Coronary artery (tissue), 2 donors: ENCODE results near the gene CORO2B.

Source experiments
- DNase-seq: peaks from one replicate; pipeline ENCODE4 v3.0.0-alpha.2; 2017; ENCODE audit warnings: low spot score
- H3K27ac ChIP-seq, 2 donors: fragments of 200-600 bp; sonication (generic); one replicate each; pipeline ENCODE4 v1.5.1; 2016 to 2019
- H3K4me3 ChIP-seq: fragments of 200-600 bp; sonication (generic); 2 replicates; pipeline ENCODE4 v1.5.1; 2016; ENCODE audit warnings: mild to moderate bottlenecking, moderate library complexity
- TF ChIP-seq, protein P1 (sequence below): fragments of 200-600 bp; sonication (generic); IDR thresholded peaks from one replicate; pipeline ENCODE4 v1.5.1; 2019; ENCODE audit warnings: antibody characterized with exemption

The CORO2B gene

DNA sequence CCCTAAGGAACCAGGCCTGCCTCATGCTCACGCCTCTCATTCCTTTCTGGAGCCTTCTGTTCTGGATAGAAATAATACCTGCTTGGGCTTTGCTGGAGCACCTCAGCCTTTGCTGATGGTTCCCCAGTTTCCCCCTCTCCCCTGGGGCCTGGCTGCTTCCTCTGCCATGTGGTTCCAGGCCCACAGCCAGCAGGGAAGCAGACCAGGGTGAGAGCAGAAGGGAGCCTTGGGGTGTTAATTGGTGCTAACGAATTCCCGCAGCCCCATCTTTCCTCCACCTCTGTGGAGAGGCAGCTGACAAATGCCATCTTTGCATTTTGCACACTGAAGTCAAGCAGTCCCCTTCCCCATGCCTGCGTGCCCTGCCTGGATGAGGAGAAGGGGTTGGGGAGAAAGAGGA is 13.1 kb upstream of the CORO2B start:
- DNase-seq: no peak
- H3K4me3 ChIP-seq: no peak overlapping the region
- TF ChIP-seq, protein P1, sequence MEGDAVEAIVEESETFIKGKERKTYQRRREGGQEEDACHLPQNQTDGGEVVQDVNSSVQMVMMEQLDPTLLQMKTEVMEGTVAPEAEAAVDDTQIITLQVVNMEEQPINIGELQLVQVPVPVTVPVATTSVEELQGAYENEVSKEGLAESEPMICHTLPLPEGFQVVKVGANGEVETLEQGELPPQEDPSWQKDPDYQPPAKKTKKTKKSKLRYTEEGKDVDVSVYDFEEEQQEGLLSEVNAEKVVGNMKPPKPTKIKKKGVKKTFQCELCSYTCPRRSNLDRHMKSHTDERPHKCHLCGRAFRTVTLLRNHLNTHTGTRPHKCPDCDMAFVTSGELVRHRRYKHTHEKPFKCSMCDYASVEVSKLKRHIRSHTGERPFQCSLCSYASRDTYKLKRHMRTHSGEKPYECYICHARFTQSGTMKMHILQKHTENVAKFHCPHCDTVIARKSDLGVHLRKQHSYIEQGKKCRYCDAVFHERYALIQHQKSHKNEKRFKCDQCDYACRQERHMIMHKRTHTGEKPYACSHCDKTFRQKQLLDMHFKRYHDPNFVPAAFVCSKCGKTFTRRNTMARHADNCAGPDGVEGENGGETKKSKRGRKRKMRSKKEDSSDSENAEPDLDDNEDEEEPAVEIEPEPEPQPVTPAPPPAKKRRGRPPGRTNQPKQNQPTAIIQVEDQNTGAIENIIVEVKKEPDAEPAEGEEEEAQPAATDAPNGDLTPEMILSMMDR: no peak
- no peak overlapping the region for H3K27ac ChIP-seq

DNA sequence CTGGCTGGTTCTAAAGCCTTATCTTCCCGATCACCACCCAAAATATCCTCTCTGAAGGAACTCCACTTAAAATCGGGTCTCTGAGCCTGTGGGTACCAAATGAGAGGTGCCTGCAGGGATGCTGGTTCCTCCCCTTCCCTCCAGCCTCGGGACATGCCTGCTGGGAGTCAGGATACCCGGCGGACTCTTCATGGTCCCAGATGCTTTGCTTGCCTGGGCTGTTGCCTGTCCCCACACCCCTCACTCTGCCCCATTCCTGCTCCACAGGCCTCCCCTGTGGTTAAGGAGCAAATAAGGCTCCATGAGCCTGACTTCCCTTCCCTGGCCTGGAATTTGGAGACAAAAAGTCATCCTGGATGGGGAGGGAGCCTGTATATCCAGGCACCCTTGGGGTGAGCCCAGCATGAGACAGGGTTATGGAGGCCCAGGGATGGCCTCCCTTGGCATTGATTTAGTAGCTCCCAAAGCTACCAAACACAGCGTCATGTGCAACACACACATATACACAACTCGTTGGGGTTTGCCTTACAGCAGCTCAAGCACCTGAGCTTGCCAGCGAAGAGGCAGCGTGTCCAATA is 12.3 kb upstream of the CORO2B start:
- DNase-seq: no peak
- Histone ChIP-seq H3K27ac (no peak overlapping the region), H3K4me3 (no peak overlapping the region)
- TF ChIP-seq, protein P1: no peak

DNA sequence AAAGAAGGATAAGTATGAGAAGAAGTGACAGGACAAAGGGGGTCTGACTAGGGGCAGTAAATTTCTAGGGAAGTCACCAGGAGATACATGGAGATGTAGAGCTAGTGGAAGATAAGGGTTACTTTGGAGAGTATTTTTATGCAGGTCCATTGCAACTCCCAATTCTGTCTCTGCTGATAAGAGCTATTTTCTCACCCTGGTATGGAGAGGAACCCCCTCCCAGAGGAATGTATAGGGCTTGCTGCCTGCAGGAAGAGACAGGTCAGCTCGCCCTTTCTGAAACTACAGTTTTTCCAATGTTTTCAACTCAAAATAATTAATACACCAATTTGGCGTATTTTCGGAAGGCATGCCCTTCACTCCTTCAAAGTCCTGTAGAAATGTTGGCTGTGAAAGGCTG is 11.4 kb upstream of the CORO2B start:
- Histone ChIP-seq H3K27ac (no peak overlapping the region), H3K4me3 (no peak overlapping the region)
- TF ChIP-seq, protein P1: no peak
- DNase-seq: no peak

DNA sequence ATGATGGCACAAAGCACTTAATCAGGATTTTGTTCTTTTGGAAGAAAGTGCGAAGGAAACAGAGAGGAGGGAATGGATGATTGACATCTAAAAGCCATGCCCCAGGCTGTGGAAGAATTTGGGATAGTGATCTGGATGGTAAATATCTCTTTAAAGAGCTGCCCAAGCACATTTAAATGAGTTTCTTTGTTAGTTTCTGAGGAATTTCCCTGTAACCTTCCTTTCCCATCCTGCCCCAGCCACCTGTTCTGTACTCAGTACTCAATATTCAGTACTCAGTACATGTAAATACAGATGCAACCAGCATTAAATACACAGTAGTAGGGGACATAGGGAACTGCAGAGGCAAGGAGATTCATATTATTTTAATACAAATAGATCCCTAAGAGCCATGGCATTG is 7.8 kb upstream of the CORO2B start:
- TF ChIP-seq, protein P1: no peak
- no peak for DNase-seq
- H3K4me3 ChIP-seq: no peak overlapping the region
- H3K27ac ChIP-seq: no peak overlapping the region

DNA sequence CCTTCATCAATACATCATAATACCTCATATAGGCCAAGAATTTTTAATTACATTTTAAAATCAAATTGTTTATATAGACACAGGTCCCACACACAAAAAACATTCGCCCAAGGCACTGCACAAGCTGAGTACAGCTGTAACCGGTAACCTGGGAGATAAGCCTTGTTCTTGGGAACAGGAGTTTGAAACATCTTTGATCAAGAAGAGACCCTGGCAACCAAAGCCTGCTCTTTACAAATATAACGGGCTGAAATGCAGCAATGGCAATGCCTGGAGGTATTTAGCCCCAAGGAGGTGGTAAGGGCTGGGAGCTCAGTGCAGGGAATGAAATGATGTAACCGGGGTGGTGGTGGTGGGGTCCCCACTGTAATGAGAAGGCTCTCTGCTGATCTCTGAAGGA is 7.2 kb upstream of the CORO2B start:
- Histone ChIP-seq H3K4me3 (no peak overlapping the region), H3K27ac (no peak overlapping the region)
- DNase-seq: no peak
- TF ChIP-seq, protein P1: no peak

DNA sequence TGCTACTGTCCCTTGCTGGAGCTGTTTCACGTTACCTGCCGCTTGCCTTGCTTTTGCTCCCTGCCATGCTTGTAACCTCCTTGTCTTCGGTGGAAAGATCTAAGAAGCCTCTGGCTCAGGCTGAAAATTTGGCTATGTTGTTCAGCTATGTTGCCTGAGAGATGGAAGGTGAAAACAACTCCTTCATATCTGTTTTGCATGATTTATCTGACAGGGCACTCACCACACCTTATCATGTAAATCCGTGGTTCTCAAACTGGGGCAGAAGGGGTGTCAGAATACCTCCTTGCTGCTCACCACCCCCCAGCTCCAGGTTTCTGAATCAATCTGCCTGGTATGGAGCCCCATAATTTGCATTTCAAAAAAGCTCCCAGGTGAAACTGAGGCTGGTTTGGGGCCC is 6.5 kb upstream of the CORO2B start:
- TF ChIP-seq, protein P1: no peak
- DNase-seq: no peak
- no peak overlapping the region for H3K4me3 ChIP-seq
- no peak overlapping the region for H3K27ac ChIP-seq

DNA sequence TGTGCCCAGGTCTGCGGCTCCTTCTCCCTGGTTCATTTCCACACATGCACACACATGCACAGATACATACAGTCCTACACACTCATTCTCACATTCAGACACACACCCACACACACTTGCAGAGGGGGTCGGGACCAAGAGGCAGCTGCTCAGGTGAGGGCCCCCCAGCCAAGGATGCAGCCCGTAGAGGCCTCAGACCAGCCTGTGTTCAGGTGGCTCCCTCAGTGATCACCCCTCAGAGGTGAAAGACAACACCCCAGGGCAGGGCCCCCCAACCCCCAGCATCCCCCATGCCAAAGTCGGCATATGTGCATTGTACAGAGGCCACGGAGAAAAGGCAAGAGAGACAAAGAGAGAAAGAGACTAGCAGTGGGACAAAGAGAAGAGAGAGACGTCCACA is 5.9 kb upstream of the CORO2B start:
- H3K27ac ChIP-seq: no peak overlapping the region
- DNase-seq: no peak
- TF ChIP-seq, protein P1: no peak
- H3K4me3 ChIP-seq: no peak overlapping the region
